ENCODE data around the gene SLC39A10.
"Not testable (repeated sequence)": the region's sequence is repeated elsewhere in the genome, so short reads cannot be mapped to it uniquely, and the experiment has no call there.

The SLC39A10 gene

GRCh38 chr2:195633974-195634373, 23.1 kb upstream of the SLC39A10 start:
- DNase-seq (ENCODE audit: low read depth): no peak
- no peak for TF ChIP-seq CTCF (conservative IDR thresholded peaks at IDR 0.05; ENCODE audit: low read depth, low read length)
- no peak overlapping the region for H3K4me3 ChIP-seq (ENCODE audit: low read depth, low read length)

GRCh38 chr2:195636890-195637289, 20.1 kb upstream of the SLC39A10 start:
- TF ChIP-seq CTCF (conservative IDR thresholded peaks at IDR 0.05; ENCODE audit: low read depth, low read length): no peak
- DNase-seq (ENCODE audit: low read depth): no peak

GRCh38 chr2:195638750-195639149, 18.3 kb upstream of the SLC39A10 start:
- TF ChIP-seq CTCF (conservative IDR thresholded peaks at IDR 0.05; ENCODE audit: low read depth, low read length): no peak
- DNase-seq (ENCODE audit: low read depth): no peak
- no peak overlapping the region for H3K4me3 ChIP-seq (ENCODE audit: low read depth, low read length)

More at GRCh38 chr2:195636890-195637289, 20.1 kb upstream of the SLC39A10 start:
- no peak overlapping the region for H3K4me3 ChIP-seq (ENCODE audit: low read depth, low read length)

- no peak for DNase-seq (ENCODE audit: low read depth)
- H3K4me3 ChIP-seq (ENCODE audit: low read depth, low read length): no peak overlapping the region
- no peak for TF ChIP-seq CTCF (conservative IDR thresholded peaks at IDR 0.05; ENCODE audit: low read depth, low read length)
Measured at GRCh38 chr2:195639238-195639858, 17.7 kb upstream of the SLC39A10 start.

GRCh38 chr2:195639959-195640358, 17.1 kb upstream of the SLC39A10 start:
- TF ChIP-seq CTCF (conservative IDR thresholded peaks at IDR 0.05; ENCODE audit: low read depth, low read length): no peak
- no peak for DNase-seq (ENCODE audit: low read depth)
- H3K4me3 ChIP-seq (ENCODE audit: low read depth, low read length): no peak overlapping the region

- no peak for DNase-seq (ENCODE audit: low read depth)
- TF ChIP-seq CTCF (conservative IDR thresholded peaks at IDR 0.05; ENCODE audit: low read depth, low read length): no peak
- H3K4me3 ChIP-seq (ENCODE audit: low read depth, low read length): no peak overlapping the region
Measured at GRCh38 chr2:195642027-195642678, 14.9 kb upstream of the SLC39A10 start.

GRCh38 chr2:195642679-195643068, 14.4 kb upstream of the SLC39A10 start:
- no peak overlapping the region for H3K4me3 ChIP-seq (ENCODE audit: low read depth, low read length)
- no peak for TF ChIP-seq CTCF (conservative IDR thresholded peaks at IDR 0.05; ENCODE audit: low read depth, low read length)
- no peak for DNase-seq (ENCODE audit: low read depth)

- not testable (repeated sequence) for H3K4me3 ChIP-seq (ENCODE audit: low read depth, low read length); DNase-seq (ENCODE audit: low read depth)
Measured at GRCh38 chr2:195644708-195645107, 12.3 kb upstream of the SLC39A10 start.
